RPMI7951 (cell line): ENCODE measurements around the gene ABCA7. TPM values are rescaled to one million over a fixed set of nuclear protein-coding genes. Genes with fewer than 3 reads are reported as not detected.

Source experiments
- DNase-seq: peaks from one replicate; pipeline ENCODE4 v3.0.0-alpha.2; 2012; ENCODE audit warnings: low read depth
- total RNA-seq: library from RNA; depleted of rRNA; stranded (reverse); fragments of >200 nt; shearing (Covaris generic); gene quantifications from 2 replicates; pipeline ENCODE4 v1.2.3, GENCODE V29; 2014; rRNA removed

ABCA7 gene
- 1.5 and 3.4 TPM in 2 replicates for total RNA-seq

- DNase-seq: peak; percentile 96
Observed at GRCh38 chr19:1039646-1040475, at the start of gene ABCA7. Gene ABCA7, plus strand, starts transcription at chr19:1040107. Its CDS starts 1,255 bp downstream, at chr19:1041362.

- no peak for DNase-seq
Observed at GRCh38 chr19:990119-990571, 49.8 kb upstream of the ABCA7 start.

GRCh38 chr19:990746-991145 is 49.2 kb upstream of the ABCA7 start:
- no peak for DNase-seq

- no peak for DNase-seq
Observed at GRCh38 chr19:991174-991931, 48.6 kb upstream of the ABCA7 start.

GRCh38 chr19:991932-992669 is 47.8 kb upstream of the ABCA7 start:
- DNase-seq: no peak

GRCh38 chr19:992670-993055 is 47.2 kb upstream of the ABCA7 start:
- DNase-seq: no peak

- no peak for DNase-seq
Observed at GRCh38 chr19:993361-993830, 46.5 kb upstream of the ABCA7 start.

- no peak for DNase-seq
Observed at GRCh38 chr19:993831-994393, 46.0 kb upstream of the ABCA7 start.

- DNase-seq: no peak
Observed at GRCh38 chr19:994516-994915, 45.4 kb upstream of the ABCA7 start.

GRCh38 chr19:995051-995827 is 44.7 kb upstream of the ABCA7 start:
- peak; percentile 87 for DNase-seq

- DNase-seq: peak; percentile 43
Observed at GRCh38 chr19:996051-996838, 43.7 kb upstream of the ABCA7 start.

- DNase-seq: no peak
Observed at GRCh38 chr19:998064-998463, 41.8 kb upstream of the ABCA7 start.

GRCh38 chr19:999379-999719 is 40.6 kb upstream of the ABCA7 start:
- no peak for DNase-seq

GRCh38 chr19:1000095-1000494 is 39.8 kb upstream of the ABCA7 start, which contains the start of gene GRIN3B:
Gene GRIN3B, plus strand, starts transcription at chr19:1000419. Its CDS starts 19 bp downstream, at chr19:1000438.
- DNase-seq: peak; percentile 42

- DNase-seq: no peak
Observed at GRCh38 chr19:1000591-1001537, 39.0 kb upstream of the ABCA7 start.

GRCh38 chr19:1001538-1002166 is 38.3 kb upstream of the ABCA7 start:
- DNase-seq: no peak

GRCh38 chr19:1002600-1002999 is 37.3 kb upstream of the ABCA7 start:
- no peak for DNase-seq

- DNase-seq: no peak
Observed at GRCh38 chr19:1003283-1003682, 36.6 kb upstream of the ABCA7 start.
